Neural progenitor cell (in vitro differentiated cells): ENCODE data around the gene SKOR1.

Experiments
- EZH2phosphoT487 ChIP-seq: fragments of 200-600 bp; sonication (generic); IDR thresholded peaks from 2 replicates; pipeline ENCODE4 v1.6.1; 2017; ENCODE audit warnings: antibody characterized with exemption
- TF ChIP-seq, protein P1 (sequence below): fragments of 200-600 bp; sonication (generic); IDR thresholded peaks from 2 replicates; pipeline ENCODE4 v1.5.1; 2017; ENCODE audit warnings: antibody characterized with exemption, mild to moderate bottlenecking

DNA sequence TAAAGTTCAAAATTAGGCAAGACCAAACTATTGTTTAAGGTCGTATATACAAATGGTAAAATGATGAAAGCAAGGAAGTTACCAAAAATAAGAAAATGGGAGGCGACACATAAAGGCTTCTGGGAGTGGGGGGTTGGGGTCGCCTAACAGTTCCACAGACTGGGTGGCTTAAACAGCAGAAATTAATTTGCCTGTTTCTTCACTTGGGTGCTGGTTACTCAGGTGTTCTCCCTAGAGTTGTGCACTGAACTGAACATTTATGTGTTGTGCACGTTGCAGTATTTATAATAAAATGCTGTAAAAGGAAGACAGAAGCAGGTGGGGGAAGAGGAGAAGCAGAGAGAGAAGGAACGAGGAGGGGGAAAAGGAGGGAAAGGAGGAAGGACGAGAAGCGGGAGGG, 25.0 kb downstream of the SKOR1 start:
- TF ChIP-seq, protein P1, sequence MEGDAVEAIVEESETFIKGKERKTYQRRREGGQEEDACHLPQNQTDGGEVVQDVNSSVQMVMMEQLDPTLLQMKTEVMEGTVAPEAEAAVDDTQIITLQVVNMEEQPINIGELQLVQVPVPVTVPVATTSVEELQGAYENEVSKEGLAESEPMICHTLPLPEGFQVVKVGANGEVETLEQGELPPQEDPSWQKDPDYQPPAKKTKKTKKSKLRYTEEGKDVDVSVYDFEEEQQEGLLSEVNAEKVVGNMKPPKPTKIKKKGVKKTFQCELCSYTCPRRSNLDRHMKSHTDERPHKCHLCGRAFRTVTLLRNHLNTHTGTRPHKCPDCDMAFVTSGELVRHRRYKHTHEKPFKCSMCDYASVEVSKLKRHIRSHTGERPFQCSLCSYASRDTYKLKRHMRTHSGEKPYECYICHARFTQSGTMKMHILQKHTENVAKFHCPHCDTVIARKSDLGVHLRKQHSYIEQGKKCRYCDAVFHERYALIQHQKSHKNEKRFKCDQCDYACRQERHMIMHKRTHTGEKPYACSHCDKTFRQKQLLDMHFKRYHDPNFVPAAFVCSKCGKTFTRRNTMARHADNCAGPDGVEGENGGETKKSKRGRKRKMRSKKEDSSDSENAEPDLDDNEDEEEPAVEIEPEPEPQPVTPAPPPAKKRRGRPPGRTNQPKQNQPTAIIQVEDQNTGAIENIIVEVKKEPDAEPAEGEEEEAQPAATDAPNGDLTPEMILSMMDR: no peak
- no peak for TF ChIP-seq EZH2phosphoT487
